Measurements from ENCODE around the gene CWC22.

- TF ChIP-seq POLR2AphosphoS5 (IDR thresholded peaks at IDR 0.05; ENCODE audit: borderline replicate concordance, low read depth, low read length) (no peak), EZH2 (IDR thresholded peaks at IDR 0.05) (no peak)
These were observed 23.7 kb downstream of the CWC22 start for GRCh38 chr2:179983250-179983932.
